ENCODE measurements around the gene STX17.

DNA sequence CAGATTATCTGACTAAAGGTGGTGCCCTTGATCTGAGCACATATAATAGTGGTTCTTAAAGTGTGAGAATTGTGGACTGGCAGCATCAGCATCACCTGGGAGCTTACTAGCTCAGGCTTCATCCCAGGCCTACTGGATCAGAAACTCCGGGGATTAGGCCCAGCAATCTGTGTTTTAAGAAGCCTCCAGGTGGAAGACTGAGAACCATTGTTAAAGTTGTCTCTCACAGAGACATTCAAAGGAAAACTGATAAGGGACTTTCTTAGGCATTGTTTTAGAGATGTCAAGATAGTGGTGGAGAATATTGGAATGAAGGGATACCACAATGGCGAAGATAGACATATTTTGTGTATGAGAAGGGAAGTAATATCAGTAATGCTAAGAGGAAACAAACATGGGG lies 59.5 kb downstream of the STX17 start:
- no peak for TF ChIP-seq CTCF (IDR thresholded peaks at IDR 0.05)
- no peak for TF ChIP-seq POLR2A (IDR thresholded peaks at IDR 0.05)
- no peak for TF ChIP-seq EP300 (IDR thresholded peaks at IDR 0.05)

Measured in stomach (tissue), 4 donors.